HFFc6 (cell line): ENCODE results near the gene CFAP43. TPM values are rescaled to one million over a fixed set of nuclear protein-coding genes. Genes with fewer than 3 reads are reported as not detected.
"Not testable (repeated sequence)": the region's sequence is repeated elsewhere in the genome, so short reads cannot be mapped to it uniquely, and the experiment has no call there.

ENCODE experiments used
- DNase-seq: peaks from one replicate; pipeline ENCODE4 v3.0.0-alpha.2; 2018
- H3K27ac Mint-ChIP-seq: 2 replicates; pipeline ENCODE4 v1.8.0; 2020; ENCODE audit warnings: mild to moderate bottlenecking, mixed read lengths
- H3K27me3 Mint-ChIP-seq: 2 replicates; pipeline ENCODE4 v1.8.0; 2021; ENCODE audit warnings: mild to moderate bottlenecking, moderate library complexity, mixed read lengths; ENCODE audit not compliant: insufficient read depth
- H3K36me3 Mint-ChIP-seq: 2 replicates; pipeline ENCODE4 v1.8.0; 2021; ENCODE audit warnings: low read depth, mixed read lengths
- H3K4me1 Mint-ChIP-seq: 2 replicates; pipeline ENCODE4 v1.8.0; 2020; ENCODE audit warnings: low read depth, mixed read lengths
- H3K4me3 Mint-ChIP-seq: 2 replicates; pipeline ENCODE4 v1.8.0; 2020; ENCODE audit warnings: mild to moderate bottlenecking, moderate library complexity, mixed read lengths
- H3K9me3 Mint-ChIP-seq: 2 replicates; pipeline ENCODE4 v1.8.0; 2020; ENCODE audit warnings: mild to moderate bottlenecking, mixed read lengths
- total RNA-seq, 6 experiments: library from RNA; stranded (reverse); fragmentation: NEBNext Ultra II Directional; extraction: Animal tissue kit (Norgen Biotek cat#: 25700); gene quantifications; 2 replicates in 1 of 6; 3 replicates in 5 of 6; pipeline ENCODE4 v1.2.3, GENCODE V29; 2021
- TF ChIP-seq, protein P1 (sequence below): fragments of 200-600 bp; sonication (generic); IDR thresholded peaks from 2 replicates; pipeline ENCODE4 v1.5.0; 2021; ENCODE audit warnings: antibody characterized with exemption, mild to moderate bottlenecking

The CFAP43 gene
- total RNA-seq, 6 experiments from 2014 or later = 0.14 TPM; not detected in 5

DNA sequence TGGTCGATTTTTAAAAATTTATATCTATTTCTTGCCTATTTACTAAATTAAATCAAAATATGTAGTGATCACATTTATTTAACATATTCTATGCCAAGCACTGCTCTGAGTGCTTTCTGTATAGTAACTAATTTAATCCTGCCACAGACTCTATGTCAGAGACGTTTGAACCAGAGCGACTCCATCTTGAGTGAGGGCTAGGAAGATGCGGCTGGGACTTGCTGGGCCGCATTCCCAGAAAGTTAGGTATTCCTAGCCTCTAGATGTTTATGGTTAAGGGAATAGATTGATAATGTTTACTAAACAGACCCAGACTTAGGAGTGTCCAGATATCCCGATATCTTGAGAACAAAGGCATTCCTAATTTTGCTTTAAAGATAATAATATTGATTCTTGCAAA is 19.3 kb upstream of the CFAP43 start:
- H3K9me3 Mint-ChIP-seq = peaks cover 15% of the 10 kb centered on the region

DNA sequence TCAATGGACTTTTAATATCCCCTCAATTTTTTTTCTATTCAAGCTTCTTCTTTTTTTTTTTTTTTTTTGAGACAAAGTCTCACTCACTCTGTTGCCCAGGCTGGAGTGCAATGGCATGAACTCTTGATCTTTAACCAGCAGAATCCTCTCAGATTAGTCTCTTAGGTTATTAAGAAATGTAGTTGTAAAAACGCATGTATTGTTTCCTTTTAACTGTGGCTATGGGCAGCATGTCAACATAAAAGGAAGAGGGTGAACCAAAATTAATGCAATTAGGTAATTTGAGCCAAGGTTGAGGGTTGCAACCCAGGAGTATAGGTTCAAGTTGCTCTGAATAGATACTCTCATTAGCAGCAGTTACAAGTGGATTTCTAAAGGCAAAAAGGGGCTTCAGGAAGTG is 18.2 kb upstream of the CFAP43 start:
- H3K4me3 Mint-ChIP-seq = no peak overlapping the region
- no peak overlapping the region for H3K27ac Mint-ChIP-seq
- TF ChIP-seq, protein P1, sequence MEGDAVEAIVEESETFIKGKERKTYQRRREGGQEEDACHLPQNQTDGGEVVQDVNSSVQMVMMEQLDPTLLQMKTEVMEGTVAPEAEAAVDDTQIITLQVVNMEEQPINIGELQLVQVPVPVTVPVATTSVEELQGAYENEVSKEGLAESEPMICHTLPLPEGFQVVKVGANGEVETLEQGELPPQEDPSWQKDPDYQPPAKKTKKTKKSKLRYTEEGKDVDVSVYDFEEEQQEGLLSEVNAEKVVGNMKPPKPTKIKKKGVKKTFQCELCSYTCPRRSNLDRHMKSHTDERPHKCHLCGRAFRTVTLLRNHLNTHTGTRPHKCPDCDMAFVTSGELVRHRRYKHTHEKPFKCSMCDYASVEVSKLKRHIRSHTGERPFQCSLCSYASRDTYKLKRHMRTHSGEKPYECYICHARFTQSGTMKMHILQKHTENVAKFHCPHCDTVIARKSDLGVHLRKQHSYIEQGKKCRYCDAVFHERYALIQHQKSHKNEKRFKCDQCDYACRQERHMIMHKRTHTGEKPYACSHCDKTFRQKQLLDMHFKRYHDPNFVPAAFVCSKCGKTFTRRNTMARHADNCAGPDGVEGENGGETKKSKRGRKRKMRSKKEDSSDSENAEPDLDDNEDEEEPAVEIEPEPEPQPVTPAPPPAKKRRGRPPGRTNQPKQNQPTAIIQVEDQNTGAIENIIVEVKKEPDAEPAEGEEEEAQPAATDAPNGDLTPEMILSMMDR = no peak
- DNase-seq = no peak
- H3K4me1 Mint-ChIP-seq = peaks cover 26% of the 10 kb centered on the region
- H3K27me3 Mint-ChIP-seq = 0 out of 2 replicates have a peak, but pooled peaks cover 2% of the 10 kb centered on the region
- peaks cover 9% of the 10 kb centered on the region; the same call in 1 of the 2 replicates for H3K36me3 Mint-ChIP-seq
- peaks cover 24% of the 10 kb centered on the region for H3K9me3 Mint-ChIP-seq

More for the DNA sequence above, 19.3 kb upstream of the CFAP43 start:
- H3K36me3 Mint-ChIP-seq = peaks cover 11% of the 10 kb centered on the region; the same call in 1 of the 2 replicates
- H3K4me3 Mint-ChIP-seq = no peak overlapping the region
- H3K27ac Mint-ChIP-seq = no peak overlapping the region
- 0 out of 2 replicates have a peak, but pooled peaks cover 2% of the 10 kb centered on the region for H3K27me3 Mint-ChIP-seq
- DNase-seq = no peak
- peaks cover 31% of the 10 kb centered on the region for H3K4me1 Mint-ChIP-seq
- TF ChIP-seq, protein P1 = no peak

DNA sequence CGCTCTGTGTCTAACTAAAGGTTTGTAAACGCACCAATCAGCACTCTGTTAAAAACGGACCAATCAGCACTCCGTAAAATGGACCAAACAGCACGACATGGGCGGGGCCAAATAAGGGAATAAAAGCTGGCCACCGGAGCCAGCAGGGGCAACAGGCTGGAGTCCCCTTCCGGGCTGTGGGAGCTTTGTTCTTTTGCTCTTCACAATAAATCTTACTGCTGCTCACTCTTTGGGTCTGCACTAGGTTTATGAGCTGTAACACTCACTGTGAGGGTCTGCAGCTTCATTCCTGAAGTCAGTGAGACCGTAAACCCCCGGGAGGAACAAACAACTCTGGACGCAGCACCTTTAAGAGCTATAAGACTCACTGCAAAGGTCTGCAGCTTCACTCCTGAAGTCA is 16.8 kb upstream of the CFAP43 start:
- peaks cover 24% of the 10 kb centered on the region for H3K9me3 Mint-ChIP-seq
- peaks cover 19% of the 10 kb centered on the region for H3K4me1 Mint-ChIP-seq
- H3K4me3 Mint-ChIP-seq, H3K36me3 Mint-ChIP-seq, H3K27me3 Mint-ChIP-seq, DNase-seq, H3K27ac Mint-ChIP-seq: not testable (repeated sequence)

DNA sequence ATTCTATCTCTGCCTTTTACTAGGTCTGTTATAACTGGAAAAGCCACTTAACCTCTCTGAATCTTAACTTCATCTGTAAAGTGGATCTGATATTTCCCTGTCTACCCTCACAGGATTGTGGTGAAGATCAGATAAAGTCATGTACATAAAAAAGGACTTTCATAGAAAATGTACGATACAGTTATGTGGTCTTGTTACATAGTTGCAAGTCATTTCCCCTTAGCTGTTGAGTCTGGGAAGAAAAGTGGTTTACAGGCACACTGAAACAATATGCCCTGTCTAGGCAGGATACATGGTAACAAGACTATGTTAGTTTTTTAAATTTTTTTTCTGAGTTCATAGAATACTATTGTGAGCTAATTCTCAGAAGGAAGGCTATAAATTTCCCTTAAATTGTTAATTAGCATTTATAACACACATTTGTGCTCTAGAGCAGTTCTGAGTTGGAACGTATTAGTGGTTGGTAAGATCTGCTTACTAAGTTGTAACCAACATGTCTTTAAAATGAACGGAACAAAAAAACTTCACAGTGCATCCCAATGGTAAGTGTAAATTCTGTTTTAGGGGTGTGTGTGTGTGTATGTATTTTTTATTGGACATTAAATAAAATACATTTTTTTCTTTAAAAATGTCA is 15.5 kb upstream of the CFAP43 start:
- H3K36me3 Mint-ChIP-seq = peaks cover 9% of the 10 kb centered on the region; the same call in 1 of the 2 replicates
- peaks cover 9% of the 10 kb centered on the region for H3K4me1 Mint-ChIP-seq
- H3K27ac Mint-ChIP-seq = no peak overlapping the region
- 0 out of 2 replicates have a peak, but pooled peaks cover 2% of the 10 kb centered on the region for H3K27me3 Mint-ChIP-seq
- TF ChIP-seq, protein P1 = no peak
- H3K9me3 Mint-ChIP-seq = peaks cover 24% of the 10 kb centered on the region
- DNase-seq = no peak
- no peak overlapping the region for H3K4me3 Mint-ChIP-seq

DNA sequence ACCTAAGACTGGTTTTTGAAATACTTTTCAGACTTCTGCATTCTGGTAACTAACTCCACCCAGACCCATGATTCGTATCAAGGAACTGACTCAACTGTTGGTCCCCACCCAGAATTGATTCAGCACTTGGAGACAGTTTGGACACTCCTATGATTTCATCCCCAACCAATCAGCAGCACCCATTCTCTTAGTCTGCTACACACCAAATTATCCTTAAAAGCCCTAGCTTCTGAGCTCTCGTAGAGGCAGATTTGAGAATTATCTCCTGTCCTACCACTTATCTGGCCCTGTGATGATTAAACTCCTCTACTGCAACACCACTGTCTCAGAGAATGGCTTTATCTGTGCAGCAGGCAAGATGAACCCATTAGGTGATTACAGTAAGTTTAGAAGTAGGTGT is 14.8 kb upstream of the CFAP43 start:
- H3K4me3 Mint-ChIP-seq = no peak overlapping the region
- peak; percentile 35 for DNase-seq
- no peak overlapping the region for H3K27ac Mint-ChIP-seq
- H3K4me1 Mint-ChIP-seq = peaks cover 9% of the 10 kb centered on the region
- peaks cover 24% of the 10 kb centered on the region for H3K9me3 Mint-ChIP-seq
- H3K27me3 Mint-ChIP-seq = 0 out of 2 replicates have a peak, but pooled peaks cover 2% of the 10 kb centered on the region
- TF ChIP-seq, protein P1 = no peak
- peaks cover 9% of the 10 kb centered on the region; the same call in 1 of the 2 replicates for H3K36me3 Mint-ChIP-seq

DNA sequence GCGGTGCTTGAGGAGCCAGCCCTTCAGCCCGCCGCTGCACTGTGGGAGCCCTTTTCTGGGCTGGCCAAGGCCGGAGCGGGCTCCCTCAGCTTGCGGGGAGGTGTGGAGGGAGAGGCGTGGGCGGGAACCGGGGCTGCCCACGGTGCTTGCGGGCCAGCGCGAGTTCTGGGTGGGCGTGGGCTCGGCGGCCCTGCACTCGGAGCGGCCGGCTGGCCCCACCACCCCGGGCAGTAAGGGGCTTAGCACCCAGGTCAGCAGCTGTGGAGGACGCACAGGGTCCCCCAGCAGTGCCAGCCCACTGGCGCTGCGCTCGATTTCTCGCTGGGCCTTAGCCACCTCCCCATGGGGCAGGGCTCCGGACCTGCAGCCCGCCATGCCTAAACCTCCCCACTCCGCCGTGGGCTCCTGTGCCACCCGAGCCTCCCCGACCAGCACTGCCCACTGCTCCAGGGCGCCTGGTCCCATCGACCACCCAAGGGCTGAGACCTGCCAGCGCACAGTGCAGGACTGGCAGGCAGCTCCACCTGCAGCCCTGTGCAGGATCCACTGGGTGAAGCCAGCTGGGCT is 13.0 kb upstream of the CFAP43 start:
- Mint-ChIP-seq H3K27ac (no peak overlapping the region), H3K9me3 (peaks cover 24% of the 10 kb centered on the region), H3K27me3 (peaks cover 2% of the 10 kb centered on the region; the same call in 1 of the 2 replicates), H3K4me3 (no peak overlapping the region), H3K36me3 (peaks cover 9% of the 10 kb centered on the region; the same call in 1 of the 2 replicates), H3K4me1 (peaks cover 9% of the 10 kb centered on the region)
- TF ChIP-seq, protein P1 = no peak
- no peak for DNase-seq
